ENCODE results near the gene BCL7A.
"Not testable (repeated sequence)": the region's sequence is repeated elsewhere in the genome, so short reads cannot be mapped to it uniquely, and the experiment has no call there.

BCL7A gene

DNA sequence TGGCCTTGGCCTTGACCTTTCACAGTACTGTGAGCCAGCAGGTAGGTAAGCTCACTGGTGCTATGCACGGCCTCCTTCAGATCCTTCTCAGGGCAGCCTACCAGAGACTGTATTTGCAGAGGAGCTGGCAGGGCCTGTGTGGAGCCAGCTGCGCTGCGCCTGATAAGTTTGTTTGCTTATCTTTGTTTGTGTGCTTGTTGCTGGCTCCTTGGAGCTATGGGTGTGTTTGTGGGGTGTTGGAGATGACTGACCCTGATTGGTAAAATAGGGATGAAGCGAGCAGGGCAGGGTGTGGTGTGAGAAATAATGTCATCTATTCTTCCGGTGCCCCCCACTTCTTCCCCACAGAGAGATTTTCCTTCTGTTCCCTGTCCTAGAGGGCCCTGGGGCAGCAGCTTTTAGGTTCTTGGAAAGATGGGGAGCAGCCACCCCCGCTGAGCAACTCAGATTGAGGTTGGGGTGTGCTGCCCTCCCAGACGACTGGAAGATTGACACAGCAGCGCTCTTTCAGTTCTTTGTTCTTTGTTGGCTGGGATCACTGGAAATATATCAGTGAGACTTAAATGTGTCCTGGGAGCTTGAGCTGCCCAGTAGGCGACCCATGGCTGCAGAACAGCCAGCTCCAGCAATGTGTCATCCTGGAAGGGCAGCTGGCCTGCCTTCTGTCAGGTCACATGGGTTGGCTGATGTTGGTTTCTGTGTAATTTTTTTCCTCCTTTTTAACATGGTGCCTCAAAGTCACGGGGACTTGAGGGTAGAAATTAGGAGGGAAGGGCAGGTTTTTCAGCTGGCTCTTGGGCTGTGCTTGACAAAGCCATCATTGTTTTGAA, 76.5 kb downstream of the BCL7A start:
- no peak for DNase-seq

DNA sequence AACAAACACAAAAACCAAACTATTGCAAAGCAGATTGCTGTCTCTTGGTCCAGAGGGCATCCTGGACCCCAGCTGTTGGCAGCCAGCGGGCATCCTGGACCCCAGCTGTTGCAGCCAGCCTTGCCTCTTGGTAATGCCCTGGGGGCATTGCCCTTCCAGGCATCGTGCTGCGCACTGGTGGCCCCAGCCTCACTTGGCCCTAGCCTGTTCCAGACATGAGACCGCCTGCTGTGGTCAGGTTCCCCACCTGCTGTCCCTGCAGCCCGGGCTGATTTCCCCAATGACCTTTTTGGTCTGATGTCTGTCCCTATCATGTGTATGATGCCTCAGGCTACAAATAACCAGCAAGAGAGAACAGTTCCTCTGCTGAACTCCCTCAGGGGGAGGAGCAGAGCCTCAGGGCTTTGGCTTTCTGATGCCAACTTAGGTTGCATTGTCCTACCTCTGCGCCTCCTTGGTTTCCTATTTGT, 77.6 kb downstream of the BCL7A start:
- DNase-seq, result no peak

DNA sequence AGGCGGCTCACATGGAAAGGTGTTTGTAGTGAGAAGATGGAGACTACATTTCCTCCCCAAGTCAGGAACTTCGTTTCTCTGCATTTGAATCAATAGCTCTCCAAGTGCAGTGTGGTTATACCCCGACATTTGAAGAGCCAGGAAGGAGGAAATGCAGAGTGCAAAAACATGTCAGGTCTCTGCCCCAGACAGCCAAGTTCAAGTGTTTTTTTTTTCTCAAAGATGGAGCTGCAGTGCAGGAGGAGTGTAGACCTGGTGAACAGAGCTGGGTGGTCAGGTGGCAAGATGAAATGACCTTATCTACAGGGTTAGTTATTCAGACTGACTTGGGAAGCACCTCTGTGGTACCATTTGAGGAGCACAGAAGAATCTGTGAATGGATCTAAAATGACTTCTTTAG, 78.2 kb downstream of the BCL7A start:
- DNase-seq, result no peak

DNA sequence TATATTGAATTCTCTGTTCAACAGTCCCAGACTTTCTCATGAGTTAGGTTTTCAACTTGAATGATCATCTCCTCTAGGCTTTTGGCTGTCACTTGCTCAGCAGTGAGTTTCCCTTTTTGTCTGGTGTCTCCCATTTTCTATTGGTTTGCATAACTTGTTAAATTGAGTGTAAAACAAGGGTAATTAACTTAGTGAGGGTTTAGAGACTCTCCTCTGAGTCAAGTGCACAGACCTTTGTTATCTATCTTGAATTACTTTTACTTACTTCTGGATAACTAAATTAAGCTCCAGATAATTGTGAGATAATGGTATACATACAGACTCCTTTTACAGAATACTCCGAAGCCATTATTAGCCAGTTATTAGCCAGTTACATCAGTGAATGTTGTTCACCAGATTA, 78.9 kb downstream of the BCL7A start:
- no peak for DNase-seq

DNA sequence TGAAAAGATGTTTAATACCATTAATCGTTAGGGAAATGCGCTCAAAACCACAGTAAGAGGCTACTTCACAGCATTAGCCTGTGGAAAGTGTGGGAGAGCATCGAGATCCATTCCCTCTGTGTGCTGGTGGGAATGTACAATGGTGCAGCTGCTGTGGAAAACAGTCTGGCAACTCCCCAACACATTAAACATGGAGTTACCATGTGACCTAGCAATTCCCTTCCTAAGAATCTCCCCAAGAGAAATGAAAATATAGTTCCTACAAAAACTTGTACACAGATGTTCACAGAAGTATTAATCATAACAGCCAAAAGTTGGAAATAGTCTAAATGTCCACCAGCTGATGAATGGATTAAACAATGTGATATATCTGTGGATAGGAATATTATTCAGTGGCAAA, 80.6 kb downstream of the BCL7A start:
- no peak for DNase-seq

DNA sequence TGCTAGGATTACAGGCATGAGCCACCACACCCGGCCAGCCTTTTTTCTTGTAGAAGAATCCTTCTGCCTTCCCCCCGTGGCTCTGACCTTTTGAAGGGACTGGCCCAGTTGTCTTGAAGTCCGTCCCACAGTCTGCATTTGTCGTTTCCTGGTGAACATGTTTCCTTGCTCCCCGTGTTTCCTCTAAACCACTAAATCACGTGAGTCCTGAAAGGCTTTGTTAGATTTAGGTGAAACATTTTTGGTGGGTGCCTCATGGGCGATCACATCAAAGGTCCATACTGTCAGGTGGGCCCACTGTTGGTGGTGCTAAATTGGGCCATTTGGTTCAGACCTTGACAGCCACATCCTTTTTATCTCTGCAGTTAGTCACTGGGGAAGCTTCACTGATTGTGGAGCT, 83.2 kb downstream of the BCL7A start:
- DNase-seq, result no peak

DNA sequence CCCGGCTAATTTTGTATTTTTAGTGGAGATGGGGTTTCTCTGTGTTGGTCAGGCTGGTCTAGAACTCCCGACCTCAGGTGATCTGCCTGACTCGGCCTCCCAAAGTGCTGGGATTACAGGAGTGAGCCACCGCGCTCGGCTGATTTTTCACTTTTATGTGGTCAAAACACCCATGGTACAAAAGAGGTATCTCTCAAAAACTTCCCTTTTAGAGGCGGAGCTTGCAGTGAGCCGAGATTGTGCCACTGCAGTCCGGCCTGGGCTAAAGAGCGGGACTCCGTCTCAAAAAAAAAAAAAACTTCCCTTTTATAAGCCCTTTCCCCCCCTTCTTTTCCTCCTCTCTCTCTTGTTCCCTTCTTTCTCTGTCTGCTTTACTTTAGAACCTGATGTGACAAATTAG, 83.8 kb downstream of the BCL7A start:
- DNase-seq, result not testable (repeated sequence)

DNA sequence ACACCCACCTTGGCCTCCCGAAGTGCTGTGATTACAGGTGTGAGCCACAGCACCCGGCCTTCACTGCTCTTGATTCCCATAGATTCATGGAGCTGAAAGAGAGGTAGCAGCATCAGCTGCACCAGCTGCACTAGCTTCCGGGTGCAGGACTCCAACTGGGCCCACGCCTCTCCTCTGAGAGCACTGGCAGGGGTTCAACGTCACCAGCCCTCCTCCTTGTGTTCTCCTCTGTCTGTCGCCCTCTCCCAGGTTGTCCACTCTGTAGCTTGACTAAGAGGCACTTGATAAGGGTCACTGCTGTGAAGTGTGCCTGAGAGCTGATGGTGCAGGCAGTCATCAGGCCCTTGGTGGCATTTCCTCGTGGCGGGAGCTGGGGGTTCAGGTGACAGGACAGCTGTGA, 85.2 kb downstream of the BCL7A start:
- no peak for DNase-seq

DNA sequence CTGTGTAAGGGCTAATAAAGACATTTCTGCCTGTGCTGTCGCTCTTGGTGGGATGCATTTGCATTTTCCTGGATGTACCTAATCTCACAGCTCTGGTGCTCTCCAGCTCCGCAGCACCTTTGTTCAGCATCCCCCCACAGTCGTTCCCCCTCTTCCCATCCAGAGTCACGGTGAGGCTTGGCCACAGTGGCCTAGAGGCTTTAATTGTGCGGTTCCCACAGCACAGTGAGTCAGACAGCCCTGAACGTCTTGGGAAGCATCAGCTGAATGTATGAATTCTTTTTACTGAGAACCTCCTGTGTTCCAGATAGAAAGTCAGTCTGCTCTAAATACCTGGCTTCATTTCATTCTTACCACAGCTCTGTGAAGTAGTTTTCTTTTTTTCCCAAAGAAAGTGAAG, 85.6 kb downstream of the BCL7A start:
- DNase-seq, result no peak

DNA sequence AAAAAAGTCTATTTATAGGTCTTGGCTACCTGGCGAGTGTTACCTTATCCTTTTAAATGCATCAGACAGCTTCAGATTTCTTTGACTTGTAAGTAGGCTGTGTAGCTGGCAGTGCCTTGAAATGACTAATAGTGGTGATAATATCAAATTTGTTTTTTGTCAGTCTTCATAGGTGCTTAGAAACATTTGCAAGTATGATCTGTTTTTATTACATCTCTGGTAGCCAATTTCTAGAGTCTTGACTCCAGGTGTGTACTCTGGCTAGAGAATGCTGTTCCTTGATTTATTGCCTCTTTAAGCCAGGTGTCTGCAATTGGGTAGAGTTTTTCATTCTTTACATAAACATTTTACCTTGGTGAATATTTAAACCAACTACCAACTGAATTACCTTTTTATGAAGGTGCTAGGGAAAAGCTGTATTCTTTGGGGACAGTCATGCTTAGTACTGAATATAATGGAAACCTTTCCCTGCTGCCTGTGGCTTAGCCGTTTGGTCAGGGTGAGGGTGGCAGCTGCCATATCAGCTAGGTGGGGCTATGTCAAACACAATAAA, 89.5 kb downstream of the BCL7A start:
- no peak for DNase-seq

All from cerebellar nuclear complex (tissue), 1 donor.